ENCODE data around the gene SH3RF3.
A peak's percentile ranks its signal among the peaks of the same experiment; 100 is the strongest.

SH3RF3 gene

GRCh38 chr2:109320195-109320922 lies 191.4 kb downstream of the SH3RF3 start:
- peak overlapping the region; percentile 77 for H4K91ac ChIP-seq (ENCODE audit: low read length)
- WGBS = 83% methylated on average over 12 of the region's 13 CpGs
- no peaks in the 10 kb centered on the region for H3K36me3 ChIP-seq (ENCODE audit: control insufficient read depth in 1 of 2, insufficient read depth in 2 of 2, low read depth in 1 of 2, low read length in 2 of 2)
- peaks cover 0 to 13% of the 10 kb centered on the region in 2 experiments for H3K27me3 ChIP-seq (ENCODE audit: control insufficient read depth in 1 of 2, insufficient read depth in 1 of 2, low read length in 2 of 2)
- peak overlapping the region; percentile 64 to 67 for H3K4ac ChIP-seq (ENCODE audit: low read depth in 1 of 2, low read length in 2 of 2)
- DNase-seq = peak; percentile 46
- H3K4me3 ChIP-seq (ENCODE audit: insufficient read depth in 1 of 2, low read depth in 1 of 2, low read length in 2 of 2) = no peak overlapping the region
- H2AK5ac ChIP-seq (ENCODE audit: low read length, severe bottlenecking) = no peak overlapping the region
- no peaks in the 10 kb centered on the region for H3K9me3 ChIP-seq (ENCODE audit: control insufficient read depth, low read length)
- peak overlapping the region; percentile 54 for H4K8ac ChIP-seq (ENCODE audit: low read length)
- peak overlapping the region; percentile 43 for H2BK120ac ChIP-seq (ENCODE audit: low read depth, low read length)
- H3K18ac ChIP-seq (ENCODE audit: low read depth in 1 of 2, low read length in 2 of 2) = peak overlapping the region; percentile 58 to 87
- H3K9ac ChIP-seq (ENCODE audit: low read length) = no peak overlapping the region
- H3K4me1 ChIP-seq (ENCODE audit: control insufficient read depth, insufficient read depth, low read depth, low read length) = peaks cover 17% of the 10 kb centered on the region
- peak overlapping the region in 1 of 2 experiments; percentile 92 for H3K14ac ChIP-seq (ENCODE audit: low read length in 2 of 2)
- no peak overlapping the region for H3K4me2 ChIP-seq (ENCODE audit: low read length, poor library complexity, severe bottlenecking)
- no peak overlapping the region for H2BK5ac ChIP-seq (ENCODE audit: low read depth, low read length, poor library complexity, severe bottlenecking)
- peak overlapping the region; percentile 19 to 84 for H2BK12ac ChIP-seq (ENCODE audit: low read length in 2 of 2)
- peak overlapping the region; percentile 75 for H2BK15ac ChIP-seq (ENCODE audit: low read depth, poor library complexity, severe bottlenecking)
- peaks cover 30% of the 10 kb centered on the region for H3K79me1 ChIP-seq (replicated peaks; ENCODE audit: low read length, poor library complexity, severe bottlenecking)
- H3K27ac ChIP-seq (ENCODE audit: low read length, poor library complexity, severe bottlenecking) = no peak overlapping the region
- no peak overlapping the region for H3K23ac ChIP-seq (ENCODE audit: low read length in 2 of 2)
- no peak overlapping the region for H2AFZ ChIP-seq (ENCODE audit: low read depth, low read length)

- Histone ChIP-seq H4K91ac (ENCODE audit: low read length) (peak overlapping the region; percentile 23), H3K27ac (ENCODE audit: low read length, poor library complexity, severe bottlenecking) (no peak overlapping the region), H3K4me3 (ENCODE audit: insufficient read depth in 1 of 2, low read depth in 1 of 2, low read length in 2 of 2) (no peak overlapping the region), H2BK120ac (ENCODE audit: low read depth, low read length) (peak overlapping the region; percentile 80), H2BK5ac (ENCODE audit: low read depth, low read length, poor library complexity, severe bottlenecking) (no peak overlapping the region), H4K8ac (ENCODE audit: low read length) (peak overlapping the region; percentile 66), H3K14ac (ENCODE audit: low read length in 2 of 2) (no peak overlapping the region), H3K27me3 (ENCODE audit: control insufficient read depth in 1 of 2, insufficient read depth in 1 of 2, low read length in 2 of 2) (peaks cover 0 to under 1% of the 10 kb centered on the region in 2 experiments), H3K18ac (ENCODE audit: low read depth in 1 of 2, low read length in 2 of 2) (peak overlapping the region; percentile 82 to 91), H3K4me1 (ENCODE audit: control insufficient read depth, insufficient read depth, low read depth, low read length) (peaks cover 20% of the 10 kb centered on the region), H3K79me1 (replicated peaks; ENCODE audit: low read length, poor library complexity, severe bottlenecking) (peaks cover 29% of the 10 kb centered on the region), H3K9me3 (ENCODE audit: control insufficient read depth, low read length) (no peaks in the 10 kb centered on the region), H3K9ac (ENCODE audit: low read length) (peak overlapping the region; percentile 49), H2AFZ (ENCODE audit: low read depth, low read length) (no peak overlapping the region), H2BK15ac (ENCODE audit: low read depth, poor library complexity, severe bottlenecking) (no peak overlapping the region), H3K4ac (ENCODE audit: low read depth in 1 of 2, low read length in 2 of 2) (peak overlapping the region; percentile 24 to 95), H2BK12ac (ENCODE audit: low read length in 2 of 2) (peak overlapping the region; percentile 20 to 93), H2AK5ac (ENCODE audit: low read length, severe bottlenecking) (no peak overlapping the region), H3K4me2 (ENCODE audit: low read length, poor library complexity, severe bottlenecking) (no peak overlapping the region), H3K23ac (ENCODE audit: low read length in 2 of 2) (peak overlapping the region in 1 of 2 experiments; percentile 11), H3K36me3 (ENCODE audit: control insufficient read depth in 1 of 2, insufficient read depth in 2 of 2, low read depth in 1 of 2, low read length in 2 of 2) (no peaks in the 10 kb centered on the region)
- DNase-seq = no peak
- WGBS = 100% methylated on average over 3 of the region's 3 CpGs
Observed at GRCh38 chr2:109321570-109321969, 192.6 kb downstream of the SH3RF3 start.

- Histone ChIP-seq H2BK12ac (ENCODE audit: low read length in 2 of 2) (peak overlapping the region; percentile 20 to 93), H3K4ac (ENCODE audit: low read depth in 1 of 2, low read length in 2 of 2) (peak overlapping the region; percentile 24 to 95), H3K9ac (ENCODE audit: low read length) (peak overlapping the region; percentile 49), H3K36me3 (ENCODE audit: control insufficient read depth in 1 of 2, insufficient read depth in 2 of 2, low read depth in 1 of 2, low read length in 2 of 2) (no peaks in the 10 kb centered on the region), H3K4me2 (ENCODE audit: low read length, poor library complexity, severe bottlenecking) (peak overlapping the region; percentile 0), H3K4me3 (ENCODE audit: insufficient read depth in 1 of 2, low read depth in 1 of 2, low read length in 2 of 2) (peak overlapping the region in 1 of 2 experiments; percentile 22), H3K9me3 (ENCODE audit: control insufficient read depth, low read length) (no peaks in the 10 kb centered on the region), H3K27ac (ENCODE audit: low read length, poor library complexity, severe bottlenecking) (no peak overlapping the region), H2BK120ac (ENCODE audit: low read depth, low read length) (peak overlapping the region; percentile 80), H3K27me3 (ENCODE audit: control insufficient read depth in 1 of 2, insufficient read depth in 1 of 2, low read length in 2 of 2) (no peaks in the 10 kb centered on the region), H2BK5ac (ENCODE audit: low read depth, low read length, poor library complexity, severe bottlenecking) (no peak overlapping the region), H4K91ac (ENCODE audit: low read length) (peak overlapping the region; percentile 23), H2AFZ (ENCODE audit: low read depth, low read length) (no peak overlapping the region), H3K79me1 (replicated peaks; ENCODE audit: low read length, poor library complexity, severe bottlenecking) (peaks cover 28% of the 10 kb centered on the region), H2BK15ac (ENCODE audit: low read depth, poor library complexity, severe bottlenecking) (no peak overlapping the region), H3K4me1 (ENCODE audit: control insufficient read depth, insufficient read depth, low read depth, low read length) (peaks cover 22% of the 10 kb centered on the region), H3K14ac (ENCODE audit: low read length in 2 of 2) (no peak overlapping the region), H3K18ac (ENCODE audit: low read depth in 1 of 2, low read length in 2 of 2) (peak overlapping the region; percentile 82 to 91), H4K8ac (ENCODE audit: low read length) (peak overlapping the region; percentile 66), H3K23ac (ENCODE audit: low read length in 2 of 2) (no peak overlapping the region), H2AK5ac (ENCODE audit: low read length, severe bottlenecking) (no peak overlapping the region)
- peak; percentile 99 for DNase-seq
- 0% methylated on average over 5 of the region's 6 CpGs for WGBS
Observed at GRCh38 chr2:109322111-109322510, 193.1 kb downstream of the SH3RF3 start.

DNA sequence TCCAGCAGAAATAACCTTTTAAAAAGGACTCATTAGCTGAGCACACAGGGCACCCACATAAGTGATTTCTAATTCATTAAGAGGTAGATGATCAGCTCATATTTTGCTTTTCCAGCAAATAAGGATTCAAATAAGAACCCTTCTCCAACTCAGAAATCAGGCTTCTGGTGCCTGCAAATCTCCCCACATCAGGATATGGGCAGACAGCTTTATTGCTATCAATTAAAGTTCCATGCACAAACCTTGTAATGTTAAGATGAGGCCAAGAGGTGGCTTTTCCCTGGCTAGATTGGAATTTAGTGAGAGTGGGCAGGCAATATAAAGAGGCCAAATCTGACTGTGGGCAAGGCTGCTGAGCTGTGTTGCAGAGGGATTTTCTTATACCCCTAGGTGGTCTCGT lies 193.6 kb downstream of the SH3RF3 start:
- H3K18ac ChIP-seq (ENCODE audit: low read depth in 1 of 2, low read length in 2 of 2) = peak overlapping the region; percentile 58 to 86
- peak overlapping the region; percentile 8 for H3K9ac ChIP-seq (ENCODE audit: low read length)
- no peak overlapping the region for H3K4me2 ChIP-seq (ENCODE audit: low read length, poor library complexity, severe bottlenecking)
- H2BK5ac ChIP-seq (ENCODE audit: low read depth, low read length, poor library complexity, severe bottlenecking) = no peak overlapping the region
- H3K4ac ChIP-seq (ENCODE audit: low read depth in 1 of 2, low read length in 2 of 2) = peak overlapping the region; percentile 71 to 92
- peak; percentile 38 for DNase-seq
- H3K27me3 ChIP-seq (ENCODE audit: control insufficient read depth in 1 of 2, insufficient read depth in 1 of 2, low read length in 2 of 2) = no peaks in the 10 kb centered on the region
- no peak overlapping the region for H2AK5ac ChIP-seq (ENCODE audit: low read length, severe bottlenecking)
- H3K9me3 ChIP-seq (ENCODE audit: control insufficient read depth, low read length) = no peaks in the 10 kb centered on the region
- no peaks in the 10 kb centered on the region for H3K36me3 ChIP-seq (ENCODE audit: control insufficient read depth in 1 of 2, insufficient read depth in 2 of 2, low read depth in 1 of 2, low read length in 2 of 2)
- H2BK12ac ChIP-seq (ENCODE audit: low read length in 2 of 2) = peak overlapping the region; percentile 65 to 85
- peaks cover 25% of the 10 kb centered on the region for H3K79me1 ChIP-seq (replicated peaks; ENCODE audit: low read length, poor library complexity, severe bottlenecking)
- H3K4me3 ChIP-seq (ENCODE audit: insufficient read depth in 1 of 2, low read depth in 1 of 2, low read length in 2 of 2) = no peak overlapping the region
- peak overlapping the region; percentile 74 for H4K8ac ChIP-seq (ENCODE audit: low read length)
- H3K23ac ChIP-seq (ENCODE audit: low read length in 2 of 2) = no peak overlapping the region
- H2BK120ac ChIP-seq (ENCODE audit: low read depth, low read length) = peak overlapping the region; percentile 91
- peak overlapping the region; percentile 91 for H4K91ac ChIP-seq (ENCODE audit: low read length)
- H2AFZ ChIP-seq (ENCODE audit: low read depth, low read length) = no peak overlapping the region
- H3K27ac ChIP-seq (ENCODE audit: low read length, poor library complexity, severe bottlenecking) = no peak overlapping the region
- no peak overlapping the region for H3K14ac ChIP-seq (ENCODE audit: low read length in 2 of 2)
- H2BK15ac ChIP-seq (ENCODE audit: low read depth, poor library complexity, severe bottlenecking) = no peak overlapping the region
- WGBS = 73% methylated on average over 1 of the region's 1 CpG
- H3K4me1 ChIP-seq (ENCODE audit: control insufficient read depth, insufficient read depth, low read depth, low read length) = peaks cover 21% of the 10 kb centered on the region

Data from mesenchymal stem cell (in vitro differentiated cells and primary cell).